GM13976 (cell line): ENCODE data around the gene MAP1LC3C.

ENCODE experiments used
- DNase-seq: peaks from one replicate; pipeline ENCODE4 v3.0.0; 2012; ENCODE audit warnings: low spot score
- CTCF ChIP-seq: IDR thresholded peaks from 2 replicates; pipeline ENCODE4 v1.5.1; 2012; ENCODE audit warnings: borderline replicate concordance, mild to moderate bottlenecking; ENCODE audit not compliant: insufficient read depth; ENCODE audit errors: extremely low read depth, missing control alignments, control extremely low read depth
- in situ Hi-C: fragments of 300-500 bp; cut with MboI; formaldehyde crosslinking; loops from one replicate; pipeline ENCODE4 v1.12.0; 2022; ENCODE audit warnings: low sequenced_read_pairs, mixed read lengths, inconsistent platforms; ENCODE audit not compliant: unreplicated experiment

Gene MAP1LC3C

GRCh38 chr1:242005866-242006535, 7.1 kb upstream of the MAP1LC3C start:
- TF ChIP-seq CTCF = no peak
- no peak for DNase-seq
- in situ Hi-C loops = no loop called here

GRCh38 chr1:242004751-242005495, 6.0 kb upstream of the MAP1LC3C start:
- no peak for TF ChIP-seq CTCF
- in situ Hi-C loops = no loop called here
- DNase-seq = no peak

GRCh38 chr1:242002510-242002909, 3.6 kb upstream of the MAP1LC3C start:
- no peak for DNase-seq
- TF ChIP-seq CTCF = no peak
- in situ Hi-C loops = no loop called here

GRCh38 chr1:242002072-242002471, 3.2 kb upstream of the MAP1LC3C start:
- no peak for TF ChIP-seq CTCF
- DNase-seq = no peak
- in situ Hi-C loops = no loop called here

- no peak for TF ChIP-seq CTCF
- DNase-seq = no peak
- in situ Hi-C loops = no loop called here
Measured at GRCh38 chr1:242000434-242000833, 1.5 kb upstream of the MAP1LC3C start.

- DNase-seq = peak; percentile 65
- in situ Hi-C loops = loop anchor here (10.0 kb wide), 2 partner anchors 384 to 474 kb away; no protein-coding TSS in a partner anchor
- peak; percentile 56 for TF ChIP-seq CTCF
Measured at GRCh38 chr1:241998412-241998921, 431 bp downstream of the MAP1LC3C start.
